KMS-11 (cell line): ENCODE data around the gene SLC25A13.

Experiments
- H2AFZ ChIP-seq: fragments of 200-600 bp; sonication (generic); 2 replicates; pipeline ENCODE4 v1.6.1; 2016; ENCODE audit warnings: antibody characterized with exemption, mixed run types, low read depth
- H3K27ac ChIP-seq: fragments of 200-600 bp; sonication (generic); 2 replicates; pipeline ENCODE4 v1.6.1; 2016; ENCODE audit warnings: mild to moderate bottlenecking, mixed run types
- H3K27me3 ChIP-seq: fragments of 200-600 bp; sonication (generic); 2 replicates; pipeline ENCODE4 v1.6.1; 2017; ENCODE audit warnings: mild to moderate bottlenecking, low read depth, mixed run types, moderate library complexity; ENCODE audit not compliant: insufficient read depth
- H3K36me3 ChIP-seq: fragments of 200-600 bp; sonication (generic); 2 replicates; pipeline ENCODE4 v1.6.1; 2017; ENCODE audit warnings: mild to moderate bottlenecking, mixed run types; ENCODE audit not compliant: insufficient read depth
- H3K4me1 ChIP-seq: fragments of 200-600 bp; sonication (generic); 2 replicates; pipeline ENCODE4 v1.6.1; 2016; ENCODE audit warnings: mild to moderate bottlenecking, low read depth, mixed run types; ENCODE audit not compliant: poor library complexity, severe bottlenecking
- H3K4me2 ChIP-seq: fragments of 200-600 bp; sonication (generic); 2 replicates; pipeline ENCODE4 v1.7.0; 2016; ENCODE audit warnings: mild to moderate bottlenecking, mixed run types
- H3K4me3 ChIP-seq: fragments of 200-600 bp; sonication (generic); IDR thresholded peaks from 2 replicates; pipeline ENCODE4 v1.6.1; 2017; ENCODE audit warnings: low read depth, low read length, mixed read lengths; ENCODE audit not compliant: insufficient read depth
- H3K79me2 ChIP-seq: fragments of 200-600 bp; sonication (generic); 2 replicates; pipeline ENCODE4 v1.6.1; 2016; ENCODE audit warnings: low read depth, mixed run types; ENCODE audit not compliant: insufficient read depth
- H3K9ac ChIP-seq: fragments of 200-600 bp; sonication (generic); 2 replicates; pipeline ENCODE4 v1.6.1; 2016; ENCODE audit warnings: mild to moderate bottlenecking, mixed run types
- H4K20me1 ChIP-seq: fragments of 200-600 bp; sonication (generic); 2 replicates; pipeline ENCODE4 v1.6.1; 2016; ENCODE audit warnings: mild to moderate bottlenecking, mixed run types; ENCODE audit not compliant: insufficient read depth
- CTCF ChIP-seq: fragments of 200-600 bp; sonication (generic); conservative IDR thresholded peaks from 2 replicates; pipeline ENCODE4 v1.6.1; 2017; ENCODE audit warnings: low read depth, mild to moderate bottlenecking, antibody characterized with exemption, low read length, moderate library complexity, mixed read lengths

Gene SLC25A13

GRCh38 chr7:96250776-96251361 lies 71.0 kb downstream of the SLC25A13 start:
- no peak overlapping the region for H3K27ac ChIP-seq

GRCh38 chr7:96248405-96248804 lies 73.5 kb downstream of the SLC25A13 start:
- Histone ChIP-seq H4K20me1 (no peaks in the 10 kb centered on the region), H3K4me3 (no peak overlapping the region), H3K36me3 (no peaks in the 10 kb centered on the region), H2AFZ (no peak overlapping the region), H3K27ac (no peak overlapping the region), H3K79me2 (no peaks in the 10 kb centered on the region), H3K9ac (no peak overlapping the region), H3K27me3 (no peaks in the 10 kb centered on the region), H3K4me2 (no peak overlapping the region), H3K4me1 (no peaks in the 10 kb centered on the region)
- TF ChIP-seq CTCF: no peak

More at GRCh38 chr7:96250776-96251361, 71.0 kb downstream of the SLC25A13 start:
- no peaks in the 10 kb centered on the region for H4K20me1 ChIP-seq
- no peak for TF ChIP-seq CTCF
- H3K4me2 ChIP-seq: no peak overlapping the region
- H3K4me1 ChIP-seq: no peaks in the 10 kb centered on the region
- H3K4me3 ChIP-seq: no peak overlapping the region
- no peaks in the 10 kb centered on the region for H3K27me3 ChIP-seq
- no peaks in the 10 kb centered on the region for H3K36me3 ChIP-seq
- H3K79me2 ChIP-seq: no peaks in the 10 kb centered on the region; the same call in 1 of the 2 replicates
- no peak overlapping the region for H3K9ac ChIP-seq
- no peak overlapping the region for H2AFZ ChIP-seq

- Histone ChIP-seq H3K36me3 (no peaks in the 10 kb centered on the region), H3K79me2 (no peaks in the 10 kb centered on the region), H3K27me3 (no peaks in the 10 kb centered on the region), H2AFZ (no peak overlapping the region), H3K4me2 (no peak overlapping the region), H3K27ac (no peak overlapping the region), H4K20me1 (no peaks in the 10 kb centered on the region), H3K9ac (no peak overlapping the region), H3K4me3 (no peak overlapping the region), H3K4me1 (no peaks in the 10 kb centered on the region)
- TF ChIP-seq CTCF: no peak
Observed at GRCh38 chr7:96246919-96247318, 75.0 kb downstream of the SLC25A13 start.

- Histone ChIP-seq H3K9ac (no peak overlapping the region), H3K79me2 (no peaks in the 10 kb centered on the region)
Observed at GRCh38 chr7:96244992-96245292, 77.0 kb downstream of the SLC25A13 start.

More at GRCh38 chr7:96244992-96245292, 77.0 kb downstream of the SLC25A13 start:
- Histone ChIP-seq H3K36me3 (no peaks in the 10 kb centered on the region), H4K20me1 (no peaks in the 10 kb centered on the region), H3K4me2 (no peak overlapping the region), H3K27me3 (no peaks in the 10 kb centered on the region), H3K4me1 (no peaks in the 10 kb centered on the region), H2AFZ (no peak overlapping the region), H3K27ac (no peak overlapping the region), H3K4me3 (no peak overlapping the region)
- no peak for TF ChIP-seq CTCF
